C4-2B (cell line): Measurements from ENCODE around the gene PPP4R3B.
"Not testable (repeated sequence)": the region's sequence is repeated elsewhere in the genome, so short reads cannot be mapped to it uniquely, and the experiment has no call there.

Source experiments
- H3K27ac ChIP-seq: fragments of 450-650 bp; 2 replicates; pipeline ENCODE4 v1.5.1; 2017
- ZFX ChIP-seq: fragments of 450-650 bp; IDR thresholded peaks from 2 replicates; pipeline ENCODE4 v1.6.1; 2017
- TF ChIP-seq, protein P1 (sequence below): fragments of 450-650 bp; conservative IDR thresholded peaks from 2 replicates; pipeline ENCODE4 v1.5.1; 2017; ENCODE audit warnings: mild to moderate bottlenecking

Gene PPP4R3B

DNA sequence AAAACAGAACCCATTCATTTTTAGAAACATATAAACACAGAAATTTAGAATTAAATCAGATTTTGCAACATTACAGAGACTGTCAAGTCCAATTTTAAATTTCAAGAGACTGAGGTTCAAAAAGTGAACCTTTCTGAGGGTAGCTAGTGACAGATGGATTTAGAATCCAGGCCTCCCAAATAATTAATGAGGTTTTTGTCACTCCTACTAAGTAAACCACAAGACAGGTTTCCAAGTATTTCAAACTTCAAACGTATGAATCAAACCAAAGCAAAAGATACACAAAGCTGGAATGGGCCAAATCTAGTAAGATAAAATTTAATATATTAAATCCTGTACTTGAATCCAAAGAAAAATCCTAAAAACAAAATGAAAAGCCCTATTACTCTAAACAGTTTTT, 25.3 kb downstream of the PPP4R3B start:
- TF ChIP-seq, protein P1, sequence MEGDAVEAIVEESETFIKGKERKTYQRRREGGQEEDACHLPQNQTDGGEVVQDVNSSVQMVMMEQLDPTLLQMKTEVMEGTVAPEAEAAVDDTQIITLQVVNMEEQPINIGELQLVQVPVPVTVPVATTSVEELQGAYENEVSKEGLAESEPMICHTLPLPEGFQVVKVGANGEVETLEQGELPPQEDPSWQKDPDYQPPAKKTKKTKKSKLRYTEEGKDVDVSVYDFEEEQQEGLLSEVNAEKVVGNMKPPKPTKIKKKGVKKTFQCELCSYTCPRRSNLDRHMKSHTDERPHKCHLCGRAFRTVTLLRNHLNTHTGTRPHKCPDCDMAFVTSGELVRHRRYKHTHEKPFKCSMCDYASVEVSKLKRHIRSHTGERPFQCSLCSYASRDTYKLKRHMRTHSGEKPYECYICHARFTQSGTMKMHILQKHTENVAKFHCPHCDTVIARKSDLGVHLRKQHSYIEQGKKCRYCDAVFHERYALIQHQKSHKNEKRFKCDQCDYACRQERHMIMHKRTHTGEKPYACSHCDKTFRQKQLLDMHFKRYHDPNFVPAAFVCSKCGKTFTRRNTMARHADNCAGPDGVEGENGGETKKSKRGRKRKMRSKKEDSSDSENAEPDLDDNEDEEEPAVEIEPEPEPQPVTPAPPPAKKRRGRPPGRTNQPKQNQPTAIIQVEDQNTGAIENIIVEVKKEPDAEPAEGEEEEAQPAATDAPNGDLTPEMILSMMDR, result no peak
- TF ChIP-seq ZFX, result no peak
- H3K27ac ChIP-seq, result no peak overlapping the region

DNA sequence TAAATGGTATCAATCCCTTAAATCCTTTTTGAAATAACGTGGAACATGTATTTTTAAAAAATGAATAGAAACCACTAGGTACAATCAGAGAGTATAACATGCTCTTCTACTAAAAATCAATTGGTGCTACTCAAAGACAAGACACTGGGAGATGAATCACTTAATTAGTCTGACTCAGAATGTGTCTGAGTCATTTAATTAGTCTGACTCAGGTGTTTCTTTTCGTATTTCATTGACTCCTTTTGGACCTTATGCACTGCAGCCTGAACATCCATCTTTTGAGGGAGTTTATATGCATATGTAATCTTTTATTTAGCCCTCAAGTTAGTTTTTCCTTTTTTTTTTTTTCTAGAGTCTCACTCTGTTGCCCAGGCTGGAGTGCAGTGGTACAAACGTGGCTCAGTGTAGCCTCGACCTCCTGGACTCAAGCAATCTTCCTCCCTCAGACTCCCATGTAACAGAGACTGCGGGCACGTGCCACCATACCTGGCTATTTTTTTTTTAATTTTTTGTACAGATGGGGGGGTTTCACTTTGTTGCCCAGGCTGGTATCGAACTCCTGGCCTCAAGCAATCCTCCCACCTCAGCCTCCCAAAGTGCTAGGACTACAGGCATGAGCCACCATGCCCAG, 26.5 kb downstream of the PPP4R3B start:
- H3K27ac ChIP-seq, result no peak overlapping the region
- no peak for TF ChIP-seq ZFX
- TF ChIP-seq, protein P1, result no peak

DNA sequence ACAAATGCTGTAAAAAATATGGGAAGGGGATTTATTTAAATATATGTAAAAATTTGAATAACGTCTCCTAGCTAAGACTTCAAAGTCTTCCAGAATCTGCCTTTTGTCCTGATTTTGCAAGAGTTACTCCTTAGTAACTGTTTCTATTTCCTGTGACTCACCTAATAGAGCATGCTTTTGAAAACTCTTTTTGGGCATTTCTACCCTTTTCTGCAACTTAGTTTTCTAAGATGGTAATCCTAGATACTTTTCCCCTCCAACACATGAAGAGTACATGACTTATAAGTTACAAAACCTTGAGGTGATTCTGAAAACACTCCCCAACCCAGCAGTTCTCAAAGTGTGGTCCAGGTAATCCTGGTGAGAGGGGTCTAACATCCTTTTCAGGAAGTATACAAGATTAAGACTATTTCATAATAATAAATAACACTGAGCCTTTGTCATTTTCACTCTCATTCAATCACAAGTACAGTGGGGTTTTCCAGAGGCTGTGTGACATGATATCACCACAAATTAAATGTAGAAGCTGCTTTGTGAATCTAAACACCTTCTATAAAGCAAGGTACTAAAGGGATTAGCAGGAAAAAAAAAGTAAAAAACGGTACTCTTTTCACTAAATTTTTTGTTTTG, 31.9 kb downstream of the PPP4R3B start:
- H3K27ac ChIP-seq, result no peak overlapping the region
- TF ChIP-seq ZFX, result no peak
- TF ChIP-seq, protein P1, result no peak

DNA sequence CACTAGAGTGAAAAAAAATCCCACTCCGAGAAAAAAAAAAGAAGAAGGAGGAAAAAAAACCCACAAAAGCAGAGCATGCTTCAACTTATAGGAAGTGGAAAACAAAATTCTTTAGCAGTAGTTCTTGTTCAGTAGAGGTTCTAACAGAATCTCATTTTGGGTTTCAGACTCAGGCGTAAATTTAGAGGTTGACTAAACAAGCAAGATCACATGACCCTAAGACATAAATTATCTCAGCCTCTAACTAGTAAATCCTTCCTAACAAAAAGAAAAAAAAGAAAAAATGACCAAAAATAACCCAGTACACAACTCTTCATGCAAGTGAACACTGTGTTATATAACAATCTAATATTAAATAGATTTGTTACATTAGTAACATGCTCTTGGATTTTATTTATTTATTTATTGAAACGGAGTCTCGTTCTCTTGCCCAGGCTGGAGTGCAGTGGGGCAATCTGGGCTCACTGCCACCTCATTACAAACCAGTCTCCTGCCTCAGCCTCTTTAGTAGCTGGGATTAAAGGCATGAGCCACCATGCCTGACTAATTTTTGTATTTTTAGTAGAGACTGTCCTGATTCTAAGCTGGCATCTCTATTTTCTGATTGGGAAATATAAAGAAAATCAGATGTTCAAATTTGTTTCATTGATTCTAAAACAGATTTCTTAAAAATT, 35.4 kb downstream of the PPP4R3B start:
- H3K27ac ChIP-seq, result no peak overlapping the region
- no peak for TF ChIP-seq ZFX
- TF ChIP-seq, protein P1, result no peak

DNA sequence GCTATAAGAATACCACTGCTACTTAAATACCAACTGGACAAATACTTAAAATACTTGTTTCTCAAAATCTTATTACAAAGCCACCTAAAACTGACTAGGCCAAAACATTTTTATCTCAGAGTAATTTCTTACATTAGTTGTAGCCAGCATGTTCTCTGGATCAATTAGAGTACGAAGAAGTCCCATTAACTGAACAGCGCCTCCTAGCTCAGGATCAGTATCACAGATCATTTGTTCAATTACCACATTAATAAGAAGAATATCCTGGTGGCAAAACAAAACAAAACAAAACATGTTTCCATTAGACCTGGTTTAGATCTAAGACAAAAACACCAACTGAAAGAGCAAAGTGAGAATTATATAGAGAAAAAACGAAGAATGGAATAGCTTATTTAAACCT, 36.0 kb downstream of the PPP4R3B start:
- TF ChIP-seq, protein P1, result peak; percentile 34
- TF ChIP-seq ZFX, result no peak
- no peak overlapping the region for H3K27ac ChIP-seq

DNA sequence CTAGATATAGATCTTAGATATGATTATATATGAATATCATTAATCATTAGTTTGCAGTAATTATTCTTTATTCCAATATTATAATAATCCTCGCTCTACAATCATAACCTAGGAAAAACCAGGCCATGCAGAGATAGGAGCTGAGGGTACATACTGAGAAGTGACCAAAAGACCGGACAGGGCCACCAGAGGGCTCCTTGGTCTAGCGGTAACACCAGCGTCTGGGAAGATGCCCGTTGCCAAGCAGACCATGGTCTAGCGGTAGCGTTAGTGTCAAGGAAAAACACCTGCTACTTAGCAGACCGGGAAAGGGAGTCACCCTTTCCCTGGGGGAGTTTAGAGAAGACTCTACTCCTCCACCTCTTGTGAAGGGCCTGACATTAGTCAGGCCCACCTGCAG, 48.4 kb downstream of the PPP4R3B start:
- not testable (repeated sequence) for H3K27ac ChIP-seq

DNA sequence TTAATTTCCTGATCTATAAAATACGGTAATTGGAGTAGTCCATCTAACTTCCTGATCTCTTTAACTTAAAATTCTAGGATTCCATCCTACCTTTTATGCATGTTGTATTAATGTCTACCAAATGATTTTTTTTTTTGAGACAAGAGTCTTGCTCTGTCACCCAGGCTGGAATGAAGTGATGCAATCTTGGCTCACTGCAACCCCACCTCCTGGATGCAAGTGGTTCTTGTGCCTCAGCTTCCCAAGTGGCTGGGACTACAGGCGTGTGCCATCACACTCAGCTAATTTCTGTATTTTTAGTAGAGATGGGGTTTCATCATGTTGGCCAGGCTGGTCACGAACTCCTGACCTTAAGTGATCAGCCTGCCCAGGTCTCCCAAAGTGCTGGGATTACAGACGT, 50.1 kb downstream of the PPP4R3B start:
- H3K27ac ChIP-seq, result no peak overlapping the region
- TF ChIP-seq, protein P1, result no peak
- TF ChIP-seq ZFX, result no peak
